HCT116 (cell line): ENCODE measurements around the gene RWDD3. TPM values are rescaled to one million over a fixed set of nuclear protein-coding genes. Genes with fewer than 3 reads are reported as not detected.

Experiments
- ATAC-seq: fragments of 200-7000 bp; cut with Tn5 transposase; 2 replicates; pipeline ENCODE4 v1.9.1; 2020; ENCODE audit warnings: mild to moderate bottlenecking, moderate library complexity
- BruUV-seq: library from RNA; stranded (reverse); fragments of 400-500 nt; replicated peaks from 2 replicates; lab custom pipeline; 2021; lab: Mats Ljungman, UMichigan
- CTCF ChIA-PET: fragments of 300-600 bp; sonication (Branson Sonifier 250); formaldehyde crosslinking; loops from one replicate; lab custom pipeline; 2021; ENCODE audit warnings: antibody characterized with exemption; lab: Charles Lee
- POLR2A ChIA-PET: fragments of 300-600, 350-600 bp; sonication (Branson Sonifier 250); formaldehyde crosslinking; loops from one replicate; lab custom pipeline; 2021; ENCODE audit warnings: antibody characterized with exemption; lab: Charles Lee
- RAD21 ChIA-PET, 2 experiments: fragments of 300-600 bp; sonication (Branson Sonifier 250); formaldehyde crosslinking; loops; one replicate each; lab custom pipeline; 2023; ENCODE audit warnings: low total read pairs in 2 of 2; ENCODE audit not compliant: uncharacterized antibody in 2 of 2, unreplicated experiment in 2 of 2, low non-redundant PET in 1 of 2; lab: Charles Lee
- DNase-seq: peaks from one replicate; pipeline ENCODE4 v3.0.0-alpha.2; 2010; ENCODE audit warnings: low read depth, low spot score
- H2AFZ ChIP-seq: fragments of 200-600 bp; shearing (Covaris generic), sonication (generic); 2 replicates; pipeline ENCODE4 v1.6.1; 2017; ENCODE audit warnings: low read depth, mixed run types, mixed read lengths, antibody characterized with exemption, low read length; ENCODE audit not compliant: poor library complexity, severe bottlenecking
- H3K27ac ChIP-seq: 2 replicates; pipeline ENCODE4 v1.5.1; 2012; ENCODE audit warnings: low read depth, low read length
- H3K27me3 ChIP-seq: fragments of 200-600 bp; sonication (generic); 2 replicates; pipeline ENCODE4 v1.6.1; 2016; ENCODE audit warnings: mixed run types, low read length, mixed read lengths; ENCODE audit not compliant: insufficient read depth
- H3K36me3 ChIP-seq, 2 experiments: fragments of 200-500 bp in 1 of 2; fragments of 200-600 bp in 1 of 2; sonication (Bioruptor generic) in 1 of 2; sonication (generic) in 1 of 2; 2 replicates each; pipeline versions ENCODE4 v1.5.1 to v1.6.1; 2014 to 2016; ENCODE audit warnings: low read length in 2 of 2, inconsistent platforms in 1 of 2, mixed read lengths in 1 of 2, mixed run types in 1 of 2; ENCODE audit not compliant: insufficient read depth in 2 of 2, control insufficient read depth in 1 of 2
- H3K4me1 ChIP-seq, 2 experiments: fragments of 200-600 bp in 1 of 2; sonication (generic) in 1 of 2; 2 replicates each; pipeline versions ENCODE4 v1.5.1 to v1.6.1; 2012 to 2017; ENCODE audit warnings: low read length in 2 of 2, inconsistent platforms in 1 of 2, mild to moderate bottlenecking in 1 of 2, mixed read lengths in 1 of 2, mixed run types in 1 of 2, moderate library complexity in 1 of 2; ENCODE audit not compliant: insufficient read depth in 2 of 2, control insufficient read depth in 1 of 2
- H3K4me2 ChIP-seq: fragments of 200-600 bp; sonication (generic); 2 replicates; pipeline ENCODE4 v1.6.1; 2017; ENCODE audit warnings: mixed run types, low read length, mixed read lengths
- H3K4me3 ChIP-seq, 2 experiments: fragments of 200-600 bp in 1 of 2; sonication (generic) in 1 of 2; replicated peaks in 1 of 2; 2 replicates each; pipeline ENCODE4 v1.5.1; 2011 to 2016; ENCODE audit warnings: low read length in 2 of 2, control low read depth in 1 of 2, low read depth in 1 of 2, mild to moderate bottlenecking in 1 of 2, mixed read lengths in 1 of 2, mixed run types in 1 of 2
- H3K79me2 ChIP-seq: fragments of 200-600 bp; sonication (generic); 2 replicates; pipeline ENCODE4 v1.6.1; 2017; ENCODE audit warnings: mild to moderate bottlenecking, mixed run types, low read length, moderate library complexity, mixed read lengths; ENCODE audit not compliant: insufficient read depth
- H3K9ac ChIP-seq: fragments of 200-600 bp; sonication (generic); 2 replicates; pipeline ENCODE4 v1.6.1; 2016; ENCODE audit warnings: low read length, mixed read lengths
- H3K9me2 ChIP-seq: fragments of 200-600 bp; sonication (generic), shearing (Covaris generic); 2 replicates; pipeline ENCODE4 v1.6.1; 2017; ENCODE audit warnings: mixed run types, mild to moderate bottlenecking, moderate library complexity; ENCODE audit not compliant: insufficient read depth
- H3K9me3 ChIP-seq, 2 experiments: fragments of 200-500 bp in 1 of 2; fragments of 200-600 bp in 1 of 2; sonication (Bioruptor generic) in 1 of 2; sonication (generic) in 1 of 2; 2 replicates each; pipeline ENCODE4 v1.6.1; 2014 to 2017; ENCODE audit warnings: low read length in 2 of 2, mixed read lengths in 2 of 2, inconsistent platforms in 1 of 2, low read depth in 1 of 2, mild to moderate bottlenecking in 1 of 2, mixed run types in 1 of 2, moderate library complexity in 1 of 2; ENCODE audit not compliant: control insufficient read depth in 1 of 2, insufficient read depth in 1 of 2
- H4K20me1 ChIP-seq: fragments of 200-600 bp; sonication (generic), shearing (Covaris generic); 2 replicates; pipeline ENCODE4 v1.6.1; 2017; ENCODE audit warnings: mixed run types, mild to moderate bottlenecking, moderate library complexity; ENCODE audit not compliant: insufficient read depth
- CEBPB ChIP-seq: IDR thresholded peaks from 2 replicates; pipeline ENCODE4 v1.6.1; 2012; ENCODE audit warnings: low read depth
- CTCF ChIP-seq, 3 experiments: fragments of 200-600 bp in 1 of 3; sonication (generic) in 1 of 3; IDR thresholded peaks in 2 of 3; conservative IDR thresholded peaks in 1 of 3; 2 replicates each; pipeline ENCODE4 v1.5.1; 2012 to 2017; ENCODE audit warnings: low read depth in 2 of 3, low read length in 2 of 3, antibody characterized with exemption in 1 of 3, borderline replicate concordance in 1 of 3, control low read depth in 1 of 3, mild to moderate bottlenecking in 1 of 3, mixed read lengths in 1 of 3, mixed run types in 1 of 3, moderate library complexity in 1 of 3; ENCODE audit not compliant: insufficient read depth in 1 of 3
- JUND ChIP-seq: IDR thresholded peaks from 2 replicates; pipeline ENCODE4 v1.6.1; 2012
- MAX ChIP-seq: IDR thresholded peaks from 2 replicates; pipeline ENCODE4 v1.6.1; 2012
- RAD21 ChIP-seq: IDR thresholded peaks from 2 replicates; pipeline ENCODE4 v1.6.1; 2012; ENCODE audit warnings: low read depth, mild to moderate bottlenecking
- REST ChIP-seq: IDR thresholded peaks from 2 replicates; pipeline ENCODE4 v1.6.1; 2012; ENCODE audit warnings: low read depth
- SIN3A ChIP-seq: IDR thresholded peaks from 2 replicates; pipeline ENCODE4 v1.6.1; 2012; ENCODE audit warnings: low read depth
- YY1 ChIP-seq: IDR thresholded peaks from 2 replicates; pipeline ENCODE4 v1.6.1; 2011; ENCODE audit warnings: low read length, low read depth, moderate library complexity, mild to moderate bottlenecking; ENCODE audit not compliant: insufficient replicate concordance; ENCODE audit errors: extremely low read depth
- ZBTB33 ChIP-seq: IDR thresholded peaks from 2 replicates; pipeline ENCODE4 v1.6.1; 2011; ENCODE audit warnings: mild to moderate bottlenecking, low read length, moderate library complexity; ENCODE audit not compliant: insufficient replicate concordance; ENCODE audit errors: extremely low read depth
- ZFX ChIP-seq: fragments of 450-650 bp; IDR thresholded peaks from 2 replicates; pipeline ENCODE4 v1.6.1; 2017
- intact Hi-C: fragments of 100-400 bp; cut with micrococcal nuclease; formaldehyde crosslinking; loops from 2 replicates; pipeline ENCODE4 v1.10.0; 2022
- total RNA-seq: library from RNA; stranded (reverse); gene quantifications from one replicate; pipeline ENCODE4 v1.2.1, GENCODE V29; 2021; ENCODE audit not compliant: unreplicated experiment

RWDD3 gene
- total RNA-seq, 1 experiment from 2014 or later: 12.4 TPM

- no TSS peak for BruUV-seq
- Histone ChIP-seq H3K27me3 (no peaks in the 10 kb centered on the region), H3K36me3 (no peaks in the 10 kb centered on the region), H3K27ac (no peak overlapping the region), H3K9ac (no peak overlapping the region), H2AFZ (no peak overlapping the region), H3K4me2 (no peak overlapping the region), H3K4me3 (no peak overlapping the region), H3K9me2 (no peaks in the 10 kb centered on the region), H3K79me2 (no peaks in the 10 kb centered on the region), H4K20me1 (no peaks in the 10 kb centered on the region)
- POLR2A ChIA-PET: no interaction called here
- ATAC-seq (no peak), DNase-seq (no peak)
- no peak for TF ChIP-seq RAD21
- no peak for TF ChIP-seq CEBPB
- TF ChIP-seq ZFX: no peak
- TF ChIP-seq ZBTB33: no peak
- no peak for TF ChIP-seq MAX
- TF ChIP-seq SIN3A: no peak
- TF ChIP-seq, all 23 proteins: peak for 0
- RAD21 ChIA-PET: no interaction called here
- Histone ChIP-seq H3K4me1 (peaks cover 0 to 4% of the 10 kb centered on the region in 2 experiments; a peak in 1 of 4 replicates), H3K9me3 (no peaks in the 10 kb centered on the region)
- intact Hi-C loops: no loop called here
- CTCF ChIA-PET: no interaction called here
Measured at GRCh38 chr1:95252422-95252821, 18.4 kb downstream of the RWDD3 start.

- no peaks in the 10 kb centered on the region for H3K9me3 ChIP-seq
- no peaks in the 10 kb centered on the region for H4K20me1 ChIP-seq
- no TSS peak for BruUV-seq
- no peak overlapping the region for H3K27ac ChIP-seq
- H3K4me1 ChIP-seq: peaks cover 0 to 12% of the 10 kb centered on the region in 2 experiments; a peak in 1 of 4 replicates
- H3K79me2 ChIP-seq: no peaks in the 10 kb centered on the region
- no peak overlapping the region for H3K9ac ChIP-seq
- H3K36me3 ChIP-seq: no peaks in the 10 kb centered on the region
- intact Hi-C loops: no loop called here
- 0 out of 2 replicates have a peak, but pooled peaks cover under 1% of the 10 kb centered on the region for H3K9me2 ChIP-seq
- no peak overlapping the region for H3K4me2 ChIP-seq
- POLR2A ChIA-PET: no interaction called here
- CTCF ChIA-PET: interaction anchor here (3.5 kb wide), 1 partner anchor 21 kb away, joined by 13 read pairs; the partner anchor contains the start of gene RWDD3
- no peak overlapping the region for H2AFZ ChIP-seq
- DNase-seq: no peak
- no peak for ATAC-seq
- H3K27me3 ChIP-seq: no peaks in the 10 kb centered on the region
- no peak overlapping the region for H3K4me3 ChIP-seq
- RAD21 ChIA-PET: no interaction called here
- TF ChIP-seq REST (no peak), YY1 (no peak), CTCF (IDR thresholded peaks at IDR 0.05 in 2 of 3, conservative IDR thresholded peaks at IDR 0.05 in 1 of 3; ENCODE audit: borderline replicate concordance in 1 of 3, insufficient read depth in 1 of 3, low read depth in 2 of 3, low read length in 2 of 3) (no peak), JUND (no peak)
Measured at GRCh38 chr1:95254959-95255358, 20.9 kb downstream of the RWDD3 start.
